SIG-M5 (cell line): ENCODE data around the gene CNOT8.

Experiments used
- DNase-seq: peaks from one replicate; lab custom pipeline; 2025; lab: John Stamatoyannopoulos, UW

The CNOT8 gene

GRCh38 chr5:154923441-154924430, 65.3 kb downstream of the CNOT8 start:
- DNase-seq, result no peak
